ENCODE measurements around the gene DNAJC4.

- no peak for TF ChIP-seq CTCF (conservative IDR thresholded peaks at IDR 0.05 in 1 of 2, IDR thresholded peaks at IDR 0.05 in 1 of 2; ENCODE audit: extremely low read depth in 1 of 2, insufficient read depth in 1 of 2, low read depth in 1 of 2, low read length in 2 of 2)
- TF ChIP-seq EZH2 (IDR thresholded peaks at IDR 0.05; ENCODE audit: borderline replicate concordance, low read length): no peak
Observed at GRCh38 chr11:64267207-64267945, 37.0 kb downstream of the DNAJC4 start.

Data from mammary epithelial cell (primary cell).